Measurements from ENCODE around the gene ITM2C. TPM values are rescaled to one million over a fixed set of nuclear protein-coding genes. Genes with fewer than 3 reads are reported as not detected.

The ITM2C gene
- total RNA-seq, 1 donor from 2014 or later: 144 TPM

DNA sequence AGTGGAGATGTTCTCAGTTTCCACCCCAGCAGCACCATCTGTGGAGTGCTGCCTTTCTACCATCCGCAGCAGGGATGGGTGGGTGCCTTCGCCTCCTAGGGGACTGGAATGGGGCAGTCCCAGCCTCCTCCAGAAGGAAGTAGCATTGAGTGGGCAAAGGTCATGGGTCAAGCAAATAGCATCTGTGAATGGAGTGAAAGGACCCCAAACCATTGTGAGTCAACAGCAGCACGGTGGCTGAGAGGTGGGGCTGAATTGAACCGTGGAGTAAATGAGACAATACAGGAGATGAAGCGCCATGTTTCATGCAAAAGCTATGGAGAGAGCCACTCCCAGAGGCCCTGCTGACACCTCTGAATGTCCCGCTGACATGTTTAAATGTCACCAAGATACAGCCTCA, 50.6 kb downstream of the ITM2C start:
- no peak overlapping the region for H3K4me3 ChIP-seq (ENCODE audit: low read depth, low read length)
- no peaks in the 10 kb centered on the region for H3K36me3 ChIP-seq (ENCODE audit: control insufficient read depth, insufficient read depth, low read length)
- no peak for DNase-seq (ENCODE audit: low read depth)
- no peaks in the 10 kb centered on the region for H3K27me3 ChIP-seq (ENCODE audit: control insufficient read depth, insufficient read depth, low read length)
- TF ChIP-seq, protein P1, sequence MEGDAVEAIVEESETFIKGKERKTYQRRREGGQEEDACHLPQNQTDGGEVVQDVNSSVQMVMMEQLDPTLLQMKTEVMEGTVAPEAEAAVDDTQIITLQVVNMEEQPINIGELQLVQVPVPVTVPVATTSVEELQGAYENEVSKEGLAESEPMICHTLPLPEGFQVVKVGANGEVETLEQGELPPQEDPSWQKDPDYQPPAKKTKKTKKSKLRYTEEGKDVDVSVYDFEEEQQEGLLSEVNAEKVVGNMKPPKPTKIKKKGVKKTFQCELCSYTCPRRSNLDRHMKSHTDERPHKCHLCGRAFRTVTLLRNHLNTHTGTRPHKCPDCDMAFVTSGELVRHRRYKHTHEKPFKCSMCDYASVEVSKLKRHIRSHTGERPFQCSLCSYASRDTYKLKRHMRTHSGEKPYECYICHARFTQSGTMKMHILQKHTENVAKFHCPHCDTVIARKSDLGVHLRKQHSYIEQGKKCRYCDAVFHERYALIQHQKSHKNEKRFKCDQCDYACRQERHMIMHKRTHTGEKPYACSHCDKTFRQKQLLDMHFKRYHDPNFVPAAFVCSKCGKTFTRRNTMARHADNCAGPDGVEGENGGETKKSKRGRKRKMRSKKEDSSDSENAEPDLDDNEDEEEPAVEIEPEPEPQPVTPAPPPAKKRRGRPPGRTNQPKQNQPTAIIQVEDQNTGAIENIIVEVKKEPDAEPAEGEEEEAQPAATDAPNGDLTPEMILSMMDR (IDR thresholded peaks at IDR 0.05; ENCODE audit: insufficient read depth, low read length, poor library complexity, severe bottlenecking): no peak

- TF ChIP-seq, protein P1 (IDR thresholded peaks at IDR 0.05; ENCODE audit: insufficient read depth, low read length, poor library complexity, severe bottlenecking): no peak
- Histone ChIP-seq H3K27me3 (ENCODE audit: control insufficient read depth, insufficient read depth, low read length) (no peaks in the 10 kb centered on the region), H3K4me3 (ENCODE audit: low read depth, low read length) (no peak overlapping the region), H3K36me3 (ENCODE audit: control insufficient read depth, insufficient read depth, low read length) (no peaks in the 10 kb centered on the region)
- DNase-seq (ENCODE audit: low read depth): no peak
Observed at GRCh38 chr2:230916218-230916617, 51.5 kb downstream of the ITM2C start.

GRCh38 chr2:230919240-230919639, 54.5 kb downstream of the ITM2C start:
- no peak for DNase-seq (ENCODE audit: low read depth)
- peaks cover 5% of the 10 kb centered on the region for H3K27me3 ChIP-seq (ENCODE audit: control insufficient read depth, insufficient read depth, low read length)
- no peaks in the 10 kb centered on the region for H3K36me3 ChIP-seq (ENCODE audit: control insufficient read depth, insufficient read depth, low read length)
- TF ChIP-seq, protein P1 (IDR thresholded peaks at IDR 0.05; ENCODE audit: insufficient read depth, low read length, poor library complexity, severe bottlenecking): no peak
- no peak overlapping the region for H3K4me3 ChIP-seq (ENCODE audit: low read depth, low read length)

DNA sequence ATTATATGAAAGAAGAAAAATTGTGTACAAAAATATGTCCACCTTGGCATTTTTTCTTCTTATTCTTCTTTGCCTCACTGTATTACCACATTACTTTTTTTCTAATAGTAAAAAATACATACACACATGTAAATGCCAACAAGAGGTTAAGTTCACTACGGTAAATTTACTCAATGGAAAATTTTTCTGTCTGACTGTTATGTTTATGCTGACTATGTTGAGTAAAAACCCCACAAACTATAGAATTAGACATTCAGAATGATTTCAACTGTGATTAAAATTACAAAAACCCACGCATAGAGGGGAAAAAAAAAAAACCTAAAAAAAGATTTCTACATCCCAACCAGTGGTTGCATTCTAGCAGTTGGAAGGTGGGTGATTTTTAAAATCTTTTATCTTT, 54.9 kb downstream of the ITM2C start:
- DNase-seq (ENCODE audit: low read depth): no peak
- peaks cover 5% of the 10 kb centered on the region for H3K27me3 ChIP-seq (ENCODE audit: control insufficient read depth, insufficient read depth, low read length)
- no peak overlapping the region for H3K4me3 ChIP-seq (ENCODE audit: low read depth, low read length)
- TF ChIP-seq, protein P1 (IDR thresholded peaks at IDR 0.05; ENCODE audit: insufficient read depth, low read length, poor library complexity, severe bottlenecking): no peak
- no peaks in the 10 kb centered on the region for H3K36me3 ChIP-seq (ENCODE audit: control insufficient read depth, insufficient read depth, low read length)

GRCh38 chr2:230920167-230920566, 55.4 kb downstream of the ITM2C start:
- H3K36me3 ChIP-seq (ENCODE audit: control insufficient read depth, insufficient read depth, low read length): no peaks in the 10 kb centered on the region
- TF ChIP-seq, protein P1 (IDR thresholded peaks at IDR 0.05; ENCODE audit: insufficient read depth, low read length, poor library complexity, severe bottlenecking): no peak
- DNase-seq (ENCODE audit: low read depth): no peak
- no peak overlapping the region for H3K4me3 ChIP-seq (ENCODE audit: low read depth, low read length)
- H3K27me3 ChIP-seq (ENCODE audit: control insufficient read depth, insufficient read depth, low read length): peaks cover 5% of the 10 kb centered on the region

GRCh38 chr2:230921806-230922595, 57.3 kb downstream of the ITM2C start:
- Histone ChIP-seq H3K27me3 (ENCODE audit: control insufficient read depth, insufficient read depth, low read length) (peaks cover 5% of the 10 kb centered on the region), H3K4me3 (ENCODE audit: low read depth, low read length) (no peak overlapping the region), H3K36me3 (ENCODE audit: control insufficient read depth, insufficient read depth, low read length) (no peaks in the 10 kb centered on the region)
- TF ChIP-seq, protein P1 (IDR thresholded peaks at IDR 0.05; ENCODE audit: insufficient read depth, low read length, poor library complexity, severe bottlenecking): no peak
- no peak for DNase-seq (ENCODE audit: low read depth)
